WTC11 (cell line): ENCODE measurements around the gene ATP2B3. TPM values are rescaled to one million over a fixed set of nuclear protein-coding genes. Genes with fewer than 3 reads are reported as not detected.

ENCODE experiments used
- ATAC-seq: fragments of 200-7000 bp; cut with Tn5 transposase; 2 replicates; pipeline ENCODE4 v1.10.0; 2021; ENCODE audit warnings: mild to moderate bottlenecking, moderate library complexity
- CTCF ChIA-PET: fragments of 300-600 bp; sonication (Branson Sonifier 250); formaldehyde crosslinking; loops from one replicate; lab custom pipeline; 2021; ENCODE audit warnings: antibody characterized with exemption; lab: Charles Lee
- POLR2A ChIA-PET: fragments of 350-600 bp; sonication (Branson Sonifier 250); formaldehyde crosslinking; loops from one replicate; lab custom pipeline; 2021; ENCODE audit warnings: antibody characterized with exemption; lab: Charles Lee
- DNase-seq: peaks from one replicate; pipeline ENCODE4 v3.0.0; 2021; ENCODE audit warnings: low spot score
- H3K27ac Mint-ChIP-seq: 2 replicates; pipeline ENCODE4 v1.8.0; 2021; ENCODE audit warnings: mixed read lengths
- H3K27me3 Mint-ChIP-seq: 2 replicates; pipeline ENCODE4 v1.8.0; 2021; ENCODE audit warnings: low read depth, mild to moderate bottlenecking, moderate library complexity, mixed read lengths
- H3K36me3 Mint-ChIP-seq: 2 replicates; pipeline ENCODE4 v1.8.0; 2021; ENCODE audit warnings: mixed read lengths
- H3K4me1 Mint-ChIP-seq: 2 replicates; pipeline ENCODE4 v1.8.0; 2022; ENCODE audit warnings: mixed read lengths
- H3K4me3 Mint-ChIP-seq: 2 replicates; pipeline ENCODE4 v1.8.0; 2021; ENCODE audit warnings: mild to moderate bottlenecking, moderate library complexity, mixed read lengths
- H3K9me3 Mint-ChIP-seq: 2 replicates; pipeline ENCODE4 v1.8.0; 2021; ENCODE audit warnings: mixed read lengths
- ARID4B ChIP-seq: sonication (generic); formaldehyde crosslinking; IDR thresholded peaks from 2 replicates; pipeline ENCODE4 v1.8.0; 2023; ENCODE audit warnings: missing genetic modification reagents, mild to moderate bottlenecking, borderline replicate concordance
- ATF2 ChIP-seq: sonication (generic); formaldehyde crosslinking; IDR thresholded peaks from 2 replicates; pipeline ENCODE4 v1.8.1; 2022; ENCODE audit warnings: low read depth, missing genetic modification reagents, borderline replicate concordance
- E2F5 ChIP-seq: sonication (generic); formaldehyde crosslinking; IDR thresholded peaks from 2 replicates; pipeline ENCODE4 v1.8.1; 2022; ENCODE audit warnings: mild to moderate bottlenecking, moderate library complexity, missing genetic modification reagents
- FOXJ3 ChIP-seq: sonication (generic); formaldehyde crosslinking; IDR thresholded peaks from 2 replicates; pipeline ENCODE4 v1.9.0; 2021; ENCODE audit warnings: missing genetic modification reagents, mild to moderate bottlenecking, borderline replicate concordance
- FOXK1 ChIP-seq: sonication (generic); formaldehyde crosslinking; IDR thresholded peaks from 2 replicates; pipeline ENCODE4 v1.8.0; 2022; ENCODE audit warnings: mild to moderate bottlenecking, moderate library complexity, missing genetic modification reagents
- FOXP1 ChIP-seq: sonication (generic); formaldehyde crosslinking; IDR thresholded peaks from 2 replicates; pipeline ENCODE4 v1.8.0; 2022; ENCODE audit warnings: missing genetic modification reagents, mild to moderate bottlenecking, moderate library complexity, borderline replicate concordance
- FOXP4 ChIP-seq: sonication (generic); formaldehyde crosslinking; IDR thresholded peaks from 2 replicates; pipeline ENCODE4 v1.8.0; 2022; ENCODE audit warnings: mild to moderate bottlenecking, missing genetic modification reagents
- GRHL2 ChIP-seq: fragments of 250-450 bp; sonication (Bioruptor Pico); IDR thresholded peaks from 2 replicates; pipeline ENCODE4 v1.8.0; 2022; ENCODE audit warnings: mild to moderate bottlenecking, moderate library complexity; ENCODE audit not compliant: insufficient replicate concordance, severe bottlenecking
- HMGXB4 ChIP-seq: sonication (generic); formaldehyde crosslinking; IDR thresholded peaks from 2 replicates; pipeline ENCODE4 v1.8.1; 2023; ENCODE audit warnings: mild to moderate bottlenecking, moderate library complexity, missing genetic modification reagents
- NR1H2 ChIP-seq: sonication (generic); formaldehyde crosslinking; IDR thresholded peaks from 2 replicates; pipeline ENCODE4 v1.9.0; 2021; ENCODE audit warnings: mild to moderate bottlenecking, moderate library complexity, missing genetic modification reagents
- TP53 ChIP-seq: sonication (generic); formaldehyde crosslinking; IDR thresholded peaks from 2 replicates; pipeline ENCODE4 v1.8.1; 2023; ENCODE audit warnings: mild to moderate bottlenecking, missing genetic modification reagents
- ZNF317 ChIP-seq: sonication (generic); formaldehyde crosslinking; IDR thresholded peaks from 2 replicates; pipeline ENCODE4 v1.8.1; 2023; ENCODE audit warnings: low read depth, mild to moderate bottlenecking, moderate library complexity, missing genetic modification reagents, borderline replicate concordance
- ZNF425 ChIP-seq: fragments of 250-450 bp; sonication (Bioruptor Pico); conservative IDR thresholded peaks from 2 replicates; pipeline ENCODE4 v1.9.0; 2021; ENCODE audit warnings: mild to moderate bottlenecking
- ZNF532 ChIP-seq: fragments of 250-450 bp; sonication (Bioruptor Pico); IDR thresholded peaks from 2 replicates; pipeline ENCODE4 v1.9.0; 2021; ENCODE audit warnings: mild to moderate bottlenecking, borderline replicate concordance
- total RNA-seq: library from RNA; stranded (reverse); gene quantifications from 3 replicates; pipeline ENCODE4 v1.2.3, GENCODE V29; 2021

The ATP2B3 gene
- total RNA-seq, 1 experiment from 2014 or later: 0.28 TPM

- DNase-seq (no peak), ATAC-seq (no peak)
- TF ChIP-seq HMGXB4 (CRISPR knock-in tag) (no peak), FOXP1 (CRISPR knock-in tag) (no peak), TP53 (CRISPR knock-in tag) (no peak), ZNF317 (CRISPR knock-in tag) (no peak), E2F5 (no peak), ARID4B (CRISPR knock-in tag) (no peak), NR1H2 (CRISPR knock-in tag) (no peak), ATF2 (CRISPR knock-in tag) (no peak), FOXJ3 (CRISPR knock-in tag) (no peak)
- Mint-ChIP-seq H3K36me3 (no peaks in the 10 kb centered on the region), H3K9me3 (no peaks in the 10 kb centered on the region), H3K4me1 (peaks cover 3% of the 10 kb centered on the region), H3K27me3 (no peaks in the 10 kb centered on the region; the same call in 1 of the 2 replicates), H3K4me3 (no peak overlapping the region), H3K27ac (no peak overlapping the region)
- ChIA-PET POLR2A (no interaction called here), CTCF (interaction anchor here (1.5 to 1.8 kb wide), 2 partner anchors 22 to 108 kb away, joined by 4 to 8 read pairs; no protein-coding TSS in a partner anchor)
These were observed 43.9 kb downstream of the ATP2B3 start for GRCh38 chrX:153561337-153561736.

- Mint-ChIP-seq H3K9me3 (no peaks in the 10 kb centered on the region), H3K36me3 (no peaks in the 10 kb centered on the region), H3K4me3 (no peak overlapping the region), H3K27ac (no peak overlapping the region), H3K27me3 (no peaks in the 10 kb centered on the region; the same call in 1 of the 2 replicates), H3K4me1 (peaks cover 3% of the 10 kb centered on the region)
- CTCF ChIA-PET: interaction anchor here (0.6 to 1.8 kb wide), 5 partner anchors 9 to 107 kb away, joined by 3 to 8 read pairs (median 4); no protein-coding TSS in a partner anchor
- POLR2A ChIA-PET: no interaction called here
- ATAC-seq: no peak
- no peak for DNase-seq
- TF ChIP-seq HMGXB4 (CRISPR knock-in tag) (no peak), FOXP4 (CRISPR knock-in tag) (no peak), ZNF532 (CRISPR knock-in tag) (no peak), ZNF425 (CRISPR knock-in tag) (no peak), FOXK1 (CRISPR knock-in tag) (no peak), GRHL2 (CRISPR knock-in tag) (no peak)
These were observed 45.1 kb downstream of the ATP2B3 start for GRCh38 chrX:153562546-153562945.
